Psoas muscle (tissue), 8 donors: ENCODE results near the gene OR6K6. TPM values are rescaled to one million over a fixed set of nuclear protein-coding genes. Genes with fewer than 3 reads are reported as not detected.

Experiments
- ATAC-seq, 4 donors: fragments of 200-7000 bp; cut with Tn5 transposase; one replicate each; pipeline ENCODE4 v1.9.1; 2020; ENCODE audit warnings: moderate library complexity in 3 of 4, mild to moderate bottlenecking in 2 of 4
- DNase-seq, 2 donors: peaks; one replicate each; pipeline ENCODE4 v3.0.0-alpha.2; 2020
- H3K27ac ChIP-seq: fragments of 200-600 bp; one replicate; pipeline ENCODE4 v1.8.0; 2022
- H3K27me3 ChIP-seq, 3 donors: fragments of 200-600 bp in 1 of 3; one replicate each; pipeline versions ENCODE4 v1.6.1 to v1.8.0; 2013 to 2022; ENCODE audit warnings: low read length in 2 of 3, mild to moderate bottlenecking in 2 of 3, moderate library complexity in 1 of 3; ENCODE audit not compliant: insufficient read depth in 3 of 3
- H3K36me3 ChIP-seq, 2 donors: fragments of 200-600 bp in 1 of 2; one replicate each; pipeline versions ENCODE4 v1.6.1 to v1.8.0; 2013 to 2022; ENCODE audit warnings: low read depth in 1 of 2, mild to moderate bottlenecking in 1 of 2, moderate library complexity in 1 of 2; ENCODE audit not compliant: insufficient read depth in 1 of 2
- H3K4me1 ChIP-seq: fragments of 200-600 bp; one replicate; pipeline ENCODE4 v1.8.0; 2022
- H3K4me3 ChIP-seq: fragments of 200-600 bp; one replicate; pipeline ENCODE4 v1.8.0; 2022; ENCODE audit warnings: mild to moderate bottlenecking
- H3K9me3 ChIP-seq: fragments of 200-600 bp; one replicate; pipeline ENCODE4 v1.8.0; 2022
- WGBS, 3 donors: extraction: QIAGEN DNeasy Blood & Tissue Kit; methylation state at CpG; one replicate each; pipeline versions ENCODE4 v1.1.6 to v1.1.7; 2013; 5-methylcytosine and 5-hydroxymethylcytosine counted together
- intact Hi-C, 2 donors: fragments of 100-400 bp; cut with DNase I; formaldehyde crosslinking; loops; one replicate each; pipeline versions ENCODE4 v1.11.0 to v1.14.2; 2022
- polyA plus RNA-seq, 3 donors: library from polyadenylated mRNA; stranded (reverse); fragments of 200-250 nt; gene quantifications; one replicate each; pipeline ENCODE4 v1.2.3, GENCODE V29; 2013
- total RNA-seq, 4 donors: library from RNA; stranded (reverse); fragmentation: NEBNext Ultra II Directional in 2 of 4; extraction: Animal tissue kit (Norgen Biotek cat#: 25700) in 2 of 4; gene quantifications; one replicate each; pipeline versions ENCODE4 v1.2.1 to v1.2.4, GENCODE V29; 2021 to 2023
- TF ChIP-seq, protein P1 (sequence below): fragments of 200-600 bp; IDR thresholded peaks from one replicate; pipeline ENCODE4 v1.8.0; 2022; ENCODE audit warnings: antibody characterized with exemption
- donor health status: healthy with polysubstance abuse.
- donor health status: DM: no; HTN: no; CAD: no; lungs with moderate emphysema.
- donor health status: Bipolar disorder and iron deficiency.
- donor health status: healthy.
- donor health status: DM: yes; HTN: yes; CAD: no.
- donor health status: DM: no; HTN: no; CAD: no.
- donor health status: DM: no; HTN: no; CAD: no.
- donor health status: DM: yes; HTN: yes; CAD: no.

Gene OR6K6
- total and polyA plus RNA-seq, 7 donors: not detected

DNA sequence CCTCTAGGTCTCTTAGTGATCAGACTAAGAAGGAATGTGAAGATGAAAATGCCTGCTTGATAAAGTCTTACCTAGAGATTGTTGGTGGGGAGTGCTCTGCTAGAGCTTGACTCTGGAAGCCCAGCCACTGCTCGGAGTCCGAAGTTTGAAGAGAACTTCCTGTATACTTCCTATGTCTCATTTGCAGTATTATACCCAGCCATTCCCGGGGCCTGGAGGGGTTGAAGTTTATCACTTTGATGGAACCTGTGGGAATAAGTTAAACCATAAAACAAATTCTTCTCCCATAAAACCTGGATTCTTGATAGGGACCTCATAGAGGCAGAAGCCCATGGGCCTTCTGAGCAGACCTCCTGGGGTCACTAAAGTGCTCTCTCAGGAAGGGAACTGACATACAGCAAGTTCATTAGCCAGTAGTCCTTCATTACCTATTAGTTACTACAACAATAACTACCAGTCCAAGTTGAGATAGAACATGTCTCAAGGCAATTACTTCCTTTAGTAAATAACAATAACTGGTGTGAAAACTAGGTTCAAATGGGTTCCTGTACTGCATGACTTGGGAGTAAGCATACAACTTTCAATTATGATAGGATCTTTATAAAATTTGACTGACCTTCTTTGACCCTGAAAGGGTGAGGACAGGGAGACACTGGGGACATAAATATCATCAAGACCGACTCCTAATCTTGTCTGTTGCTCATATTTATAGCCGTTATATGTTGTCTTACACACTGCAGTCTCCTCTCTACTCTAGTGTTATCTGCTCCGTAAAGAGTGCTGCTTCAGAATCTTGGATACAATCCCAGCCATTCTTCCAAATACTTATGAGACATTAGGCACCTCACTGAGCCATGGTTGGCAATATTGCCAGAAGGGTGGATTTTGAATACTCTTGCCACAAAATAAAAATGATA, 17.7 kb downstream of the OR6K6 start, which contains the start of gene OR6N1:
TSS of gene OR6N1 (minus strand) at position 246 of the 917 bp plus-strand sequence. CDS start 5,513 bp downstream, outside the sequence.
- intact Hi-C loops: no loop called here
- H3K4me1 ChIP-seq: no peaks in the 10 kb centered on the region
- no peaks in the 10 kb centered on the region for H3K9me3 ChIP-seq
- H3K27ac ChIP-seq: no peak within 1 kb of the TSS
- no peak within 1 kb of the TSS for H3K4me3 ChIP-seq
- DNase-seq (no peak), ATAC-seq (no peak)
- H3K27me3 ChIP-seq: no peaks in the 10 kb centered on the region
- TF ChIP-seq, protein P1, sequence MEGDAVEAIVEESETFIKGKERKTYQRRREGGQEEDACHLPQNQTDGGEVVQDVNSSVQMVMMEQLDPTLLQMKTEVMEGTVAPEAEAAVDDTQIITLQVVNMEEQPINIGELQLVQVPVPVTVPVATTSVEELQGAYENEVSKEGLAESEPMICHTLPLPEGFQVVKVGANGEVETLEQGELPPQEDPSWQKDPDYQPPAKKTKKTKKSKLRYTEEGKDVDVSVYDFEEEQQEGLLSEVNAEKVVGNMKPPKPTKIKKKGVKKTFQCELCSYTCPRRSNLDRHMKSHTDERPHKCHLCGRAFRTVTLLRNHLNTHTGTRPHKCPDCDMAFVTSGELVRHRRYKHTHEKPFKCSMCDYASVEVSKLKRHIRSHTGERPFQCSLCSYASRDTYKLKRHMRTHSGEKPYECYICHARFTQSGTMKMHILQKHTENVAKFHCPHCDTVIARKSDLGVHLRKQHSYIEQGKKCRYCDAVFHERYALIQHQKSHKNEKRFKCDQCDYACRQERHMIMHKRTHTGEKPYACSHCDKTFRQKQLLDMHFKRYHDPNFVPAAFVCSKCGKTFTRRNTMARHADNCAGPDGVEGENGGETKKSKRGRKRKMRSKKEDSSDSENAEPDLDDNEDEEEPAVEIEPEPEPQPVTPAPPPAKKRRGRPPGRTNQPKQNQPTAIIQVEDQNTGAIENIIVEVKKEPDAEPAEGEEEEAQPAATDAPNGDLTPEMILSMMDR: no peak
- no peaks in the 10 kb centered on the region for H3K36me3 ChIP-seq
- 65 to 74% (median 68%) methylated on average over 6 of the region's 6 CpGs for WGBS, 3 donors

GRCh38 chr1:158781104-158781503, 26.6 kb downstream of the OR6K6 start, which contains the start of gene OR6N2:
OR6N2 (minus strand) TSS chr1:158781204; CDS start chr1:158777635, 3,569 bp downstream.
- Histone ChIP-seq H3K36me3 (no peaks in the 10 kb centered on the region), H3K4me3 (no peak within 1 kb of the TSS), H3K4me1 (no peaks in the 10 kb centered on the region), H3K27ac (no peak within 1 kb of the TSS), H3K27me3 (no peaks in the 10 kb centered on the region), H3K9me3 (no peaks in the 10 kb centered on the region)
- TF ChIP-seq, protein P1: no peak
- ATAC-seq: no peak
- intact Hi-C loops: no loop called here
- DNase-seq: no peak

- H3K4me3 ChIP-seq: no peak overlapping the region
- ATAC-seq (no peak), DNase-seq (no peak)
- TF ChIP-seq, protein P1: no peak
- intact Hi-C loops: no loop called here
- H3K27ac ChIP-seq: no peak overlapping the region
- no peaks in the 10 kb centered on the region for H3K9me3 ChIP-seq
- no peaks in the 10 kb centered on the region for H3K4me1 ChIP-seq
- peaks cover 0 to 1% (median 0%) of the 10 kb centered on the region in 3 donors for H3K27me3 ChIP-seq
- 60 to 77% (median 68%) methylated on average over 2 of the region's 2 CpGs for WGBS, 3 donors
- no peaks in the 10 kb centered on the region for H3K36me3 ChIP-seq
Measured at GRCh38 chr1:158793604-158794003, 39.1 kb downstream of the OR6K6 start.

- Histone ChIP-seq H3K4me3 (no peak overlapping the region), H3K4me1 (no peaks in the 10 kb centered on the region), H3K27ac (no peak overlapping the region), H3K36me3 (no peaks in the 10 kb centered on the region), H3K9me3 (no peaks in the 10 kb centered on the region), H3K27me3 (peaks cover 0 to 1% (median 0%) of the 10 kb centered on the region in 3 donors)
- TF ChIP-seq, protein P1: no peak
- DNase-seq: no peak
- intact Hi-C loops: no loop called here
- no peak for ATAC-seq
- 58 to 62% (median 60%) methylated on average over 6 of the region's 6 CpGs for WGBS, 3 donors
Measured at GRCh38 chr1:158794247-158794646, 39.7 kb downstream of the OR6K6 start.
